Skin epidermis (tissue), 12 donors: ENCODE data around the gene WSB2.
A peak's percentile ranks its signal among the peaks of the same experiment; 100 is the strongest.

Source experiments
- H3K27ac ChIP-seq, 21 experiments: fragments of 200-600 bp; sonication (generic) in 11 of 21; one replicate each; pipeline ENCODE4 v1.5.0; 2020; ENCODE audit warnings: mild to moderate bottlenecking in 3 of 21, inconsistent platforms in 2 of 21, moderate library complexity in 2 of 21
- H3K4me3 ChIP-seq, 7 experiments: fragments of 200-600 bp; sonication (generic) in 2 of 7; one replicate each; pipeline ENCODE4 v1.5.0; 2020; ENCODE audit warnings: inconsistent platforms in 2 of 7, mild to moderate bottlenecking in 2 of 7, moderate library complexity in 1 of 7

Gene WSB2

DNA sequence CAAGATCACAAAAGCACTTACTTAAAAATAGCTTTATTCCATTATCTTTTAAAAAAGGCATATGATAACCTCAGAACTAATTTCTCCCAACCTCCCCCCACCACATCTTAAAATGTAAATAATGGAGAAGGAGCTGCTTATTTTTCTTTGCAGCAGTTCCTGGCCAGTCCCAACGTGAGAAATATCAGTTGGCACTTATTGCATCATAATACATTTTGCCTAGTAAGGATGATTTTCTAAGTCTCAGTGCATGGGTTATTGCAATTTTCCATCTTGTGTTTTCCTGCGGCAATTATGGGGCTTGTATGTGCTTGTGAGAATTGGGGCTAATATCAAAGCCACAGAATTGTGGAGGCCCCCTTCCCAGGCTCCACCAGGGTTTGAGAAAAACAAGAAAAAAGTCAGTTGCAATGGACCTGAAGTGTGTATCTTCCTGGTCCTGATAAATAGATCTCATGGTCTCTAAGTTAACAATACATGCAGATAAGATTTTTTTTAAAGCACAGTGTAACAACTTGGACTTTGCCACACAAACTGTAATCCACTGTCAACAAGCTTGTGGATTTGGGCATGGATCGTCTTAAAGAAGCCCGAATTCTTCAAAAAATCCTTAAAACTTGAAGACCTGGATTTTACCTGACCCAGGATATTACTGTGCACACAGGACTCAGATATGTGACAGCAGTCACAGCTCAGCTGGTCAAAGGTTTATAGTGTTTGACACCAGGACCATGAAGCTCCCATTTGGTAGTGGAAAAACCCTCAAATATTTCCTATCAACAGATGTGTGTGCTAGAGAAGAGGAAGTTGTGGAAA, 2.8 kb upstream of the WSB2 start:
- Histone ChIP-seq H3K27ac (peak overlapping the region in 1 of 21 experiments; percentile 8), H3K4me3 (no peak overlapping the region)

DNA sequence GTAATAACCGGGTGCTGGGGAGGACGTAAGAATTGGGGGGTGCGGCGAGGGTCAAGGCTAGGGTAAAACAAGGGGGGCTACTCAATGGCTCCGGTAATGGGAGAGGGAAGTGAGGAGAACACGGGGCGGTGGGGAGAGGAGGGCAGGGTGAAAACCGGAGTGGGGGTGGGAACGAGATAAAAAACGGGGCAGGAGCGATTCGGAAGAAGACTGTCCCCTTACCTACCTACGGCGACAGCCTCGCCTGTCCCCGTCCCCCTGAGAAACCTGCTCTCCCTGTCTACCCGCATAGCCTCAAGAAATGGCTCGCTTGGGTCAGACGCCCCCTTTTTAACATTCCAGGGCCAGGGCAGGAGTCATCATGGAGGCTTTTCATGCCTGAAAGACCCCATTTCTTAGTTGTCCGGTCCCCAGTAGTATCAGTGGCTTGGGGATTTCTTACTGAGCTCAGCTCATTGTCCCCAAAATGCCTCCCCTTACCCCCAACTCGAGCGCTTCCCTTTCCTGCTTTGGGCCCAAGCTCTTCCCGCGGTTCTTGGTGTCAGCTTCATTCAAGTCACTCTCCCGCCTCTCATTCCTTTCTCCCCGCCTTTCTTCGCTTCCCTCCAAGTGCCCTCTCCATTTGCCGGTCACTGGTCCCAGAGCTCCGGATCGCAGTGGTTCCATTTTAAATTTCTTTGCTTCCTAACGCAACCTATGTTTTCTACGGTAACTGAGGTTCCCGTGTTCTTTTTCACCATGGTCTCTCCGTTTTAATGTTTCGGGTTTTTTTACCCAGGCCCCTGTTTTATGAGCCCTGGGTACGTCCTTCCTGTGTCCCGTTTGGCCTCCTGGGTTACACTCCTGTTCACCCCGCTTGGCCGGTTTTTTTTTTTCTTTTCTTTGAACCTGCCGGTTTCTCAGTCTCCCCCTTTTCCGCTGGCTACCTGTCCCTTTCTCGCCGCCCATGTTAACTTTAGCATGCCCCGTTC, 1.2 kb upstream of the WSB2 start:
- Histone ChIP-seq H3K4me3 (peak overlapping the region; percentile 67 to 97 (median 71)), H3K27ac (peak overlapping the region; percentile 87 to 99 (median 95))

DNA sequence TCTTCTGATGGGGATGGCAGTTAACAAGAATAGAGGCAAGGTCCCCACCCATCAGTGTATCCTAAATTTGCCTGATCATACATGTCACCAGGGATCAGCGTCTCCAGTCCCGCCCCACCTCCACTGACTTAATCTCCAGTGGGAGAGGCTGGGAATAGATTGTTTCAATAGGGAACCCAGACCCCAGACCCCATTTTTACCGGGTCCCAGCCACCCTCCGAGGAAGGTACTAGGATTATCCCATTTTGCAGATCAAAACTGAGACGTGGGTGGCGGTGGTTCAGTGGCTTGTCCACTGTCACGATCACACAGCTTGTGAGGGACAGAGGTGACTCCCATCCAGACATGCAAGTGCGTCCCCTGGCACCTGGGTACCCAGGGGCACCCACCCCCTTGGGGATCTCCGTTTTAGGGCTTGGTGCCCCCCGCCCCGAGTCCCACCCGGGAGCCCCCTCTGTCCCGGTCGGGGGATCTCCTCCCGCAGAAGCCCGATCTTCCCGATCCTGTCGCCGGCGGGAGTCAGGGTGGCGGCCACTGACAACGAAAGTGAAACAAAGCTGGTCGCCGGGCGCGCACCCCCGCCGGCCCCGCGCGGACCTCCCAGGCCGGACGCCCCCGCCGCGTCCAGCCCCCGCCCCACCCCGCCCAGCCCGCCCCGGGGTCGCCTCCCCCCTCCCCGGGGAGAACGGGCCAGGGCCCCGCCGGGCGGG, 523 bp downstream of the WSB2 start:
- Histone ChIP-seq H3K4me3 (peak overlapping the region; percentile 64 to 97 (median 71)), H3K27ac (peak overlapping the region; percentile 87 to 99 (median 95))

DNA sequence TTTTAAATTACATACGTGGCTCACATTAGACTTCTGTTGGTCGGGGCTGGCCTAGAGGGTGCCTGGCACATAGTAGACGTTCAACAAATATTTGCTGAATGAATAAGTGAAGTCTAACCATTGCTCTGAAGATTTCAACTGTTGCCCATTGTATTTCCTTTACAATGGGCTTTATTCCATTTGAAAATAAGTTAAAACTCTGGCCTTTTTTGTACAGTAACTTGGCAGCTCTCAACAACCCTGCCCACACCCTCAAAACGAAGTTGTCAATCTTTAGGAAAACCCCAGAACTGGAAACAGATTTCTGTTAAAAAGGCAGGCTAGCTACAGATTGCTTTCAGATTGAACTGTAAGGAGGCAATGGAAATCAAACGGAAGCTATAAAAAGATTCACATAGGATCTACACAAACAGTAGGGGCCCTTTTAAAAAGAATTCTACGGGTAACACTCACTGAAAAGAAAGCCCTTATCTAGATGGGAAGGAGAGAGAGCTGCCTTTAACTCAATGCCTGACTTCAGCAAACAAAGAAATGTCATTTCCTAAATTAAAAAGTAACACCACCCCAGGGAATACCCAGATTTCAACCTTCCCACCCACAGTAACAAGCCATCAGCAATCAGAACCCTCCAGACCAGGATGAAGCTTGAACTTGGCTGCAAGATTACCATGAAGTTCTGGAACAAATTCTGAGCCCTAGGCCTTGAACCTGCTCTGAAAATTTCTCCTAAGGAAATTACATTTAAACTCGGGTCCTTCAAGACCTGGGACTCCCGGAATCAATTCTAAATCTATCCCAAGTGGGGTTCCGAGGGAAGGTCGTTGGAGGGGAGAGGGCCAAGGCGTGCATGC, 1.4 kb downstream of the WSB2 start:
- Histone ChIP-seq H3K4me3 (peak overlapping the region; percentile 64 to 97 (median 71)), H3K27ac (peak overlapping the region in 18 of 21 experiments; percentile 67 to 99 (median 96))

DNA sequence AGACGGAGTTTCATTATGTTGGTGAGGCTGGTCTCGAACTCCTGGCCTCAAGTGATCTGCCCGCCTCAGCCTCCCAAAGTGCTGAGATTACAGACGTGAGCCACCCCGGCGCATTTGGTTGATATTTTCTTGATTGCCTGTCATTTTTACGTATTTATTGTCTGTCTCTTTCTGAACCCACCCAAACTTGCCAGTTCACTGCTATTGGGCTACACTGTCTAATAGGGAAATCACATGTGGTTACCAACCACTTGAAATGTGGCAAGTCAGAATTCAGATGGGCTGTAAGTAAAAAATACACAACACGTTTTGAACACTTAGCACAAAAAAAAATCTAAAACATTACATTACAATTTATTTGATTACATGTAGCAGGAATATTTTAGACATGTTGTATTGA, 2.1 kb downstream of the WSB2 start:
- H3K27ac ChIP-seq: peak overlapping the region in 8 of 21 experiments; percentile 91 to 99 (median 98)
- H3K4me3 ChIP-seq: no peak overlapping the region

DNA sequence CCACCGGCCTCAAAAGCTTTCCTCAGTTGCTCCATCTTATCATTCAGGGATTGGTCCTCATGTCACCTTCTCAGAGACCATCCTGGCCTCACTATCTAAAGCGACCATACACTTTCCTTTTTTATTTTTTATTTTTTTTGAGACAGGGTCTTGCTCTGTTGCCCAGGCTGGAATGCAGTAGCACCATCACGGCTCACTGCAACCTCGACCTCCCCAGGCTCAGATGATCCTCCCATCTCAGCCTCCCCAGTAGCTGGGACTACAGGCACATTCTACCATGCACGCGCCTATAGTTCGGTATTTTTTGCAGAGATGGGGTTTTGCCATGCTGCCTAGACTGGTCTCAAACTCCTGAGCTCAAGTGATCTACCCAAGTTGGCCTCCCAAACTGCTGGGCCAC, 2.8 kb downstream of the WSB2 start:
- Histone ChIP-seq H3K27ac (peak overlapping the region in 1 of 21 experiments; percentile 11), H3K4me3 (no peak overlapping the region)

DNA sequence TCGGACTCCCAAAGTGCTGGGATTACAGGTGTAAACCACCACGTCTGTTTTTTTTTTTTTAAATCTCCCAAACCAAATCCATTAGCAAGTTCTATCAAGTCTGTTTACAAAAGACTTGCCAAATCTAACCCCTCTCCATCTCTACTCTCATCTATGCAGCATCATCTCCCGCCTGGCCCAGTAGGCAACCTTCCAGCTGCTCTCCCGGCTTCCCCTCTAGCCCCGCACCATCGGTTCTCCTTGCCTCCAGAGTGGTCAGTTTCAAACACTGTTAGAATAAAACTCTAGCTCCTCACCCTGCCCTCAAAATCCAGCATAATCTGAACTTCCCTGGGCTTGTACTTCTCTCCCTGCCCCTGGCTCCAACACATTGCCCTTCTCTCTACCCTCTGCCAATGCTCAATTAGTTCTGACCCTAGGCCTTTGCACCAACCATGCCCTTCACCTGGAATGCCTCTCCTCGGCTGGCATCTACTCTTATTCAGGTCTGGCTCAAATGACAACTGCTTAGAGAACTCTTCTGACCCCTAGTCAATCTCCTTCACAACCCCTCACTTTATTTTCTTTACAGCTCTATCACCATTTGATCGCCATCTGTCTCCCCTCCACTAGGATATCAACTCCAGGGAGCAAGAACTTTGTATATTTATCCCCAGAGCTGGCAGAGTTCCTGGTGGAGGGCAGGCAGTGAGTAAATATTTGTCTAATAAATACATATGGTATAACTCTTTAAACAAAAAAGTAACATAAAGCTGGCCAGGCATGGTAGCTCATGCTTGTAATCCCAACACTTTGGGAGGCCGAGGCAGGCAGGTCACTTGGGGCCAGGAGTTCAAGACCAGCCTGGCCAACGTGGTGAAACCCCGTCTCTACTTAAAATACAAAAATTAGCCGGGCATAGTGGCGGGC, 4.9 kb downstream of the WSB2 start:
- no peak overlapping the region for H3K4me3 ChIP-seq

DNA sequence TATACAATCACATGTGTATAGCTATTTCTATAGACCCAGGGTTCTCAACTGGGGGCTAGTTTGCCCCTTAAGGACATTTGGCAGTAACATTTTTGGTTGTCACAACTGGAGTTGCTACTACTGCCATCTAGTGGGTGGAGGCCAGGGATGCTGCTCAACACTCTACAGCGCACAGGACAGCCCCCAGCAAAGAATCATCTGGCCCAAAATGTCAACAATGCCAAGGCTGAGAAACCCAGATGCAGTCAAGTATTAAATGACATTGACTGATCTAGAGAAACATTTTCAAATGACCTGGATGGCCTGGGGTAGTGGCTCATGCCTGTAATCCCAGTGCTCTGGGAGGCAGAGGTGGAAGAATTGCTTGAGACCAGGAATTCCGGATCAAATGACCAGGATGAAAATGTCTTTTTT, 5.8 kb downstream of the WSB2 start:
- Histone ChIP-seq H3K4me3 (no peak overlapping the region), H3K27ac (peak overlapping the region in 1 of 21 experiments; percentile 16)

More for the DNA sequence above, 4.9 kb downstream of the WSB2 start:
- H3K27ac ChIP-seq: no peak overlapping the region

DNA sequence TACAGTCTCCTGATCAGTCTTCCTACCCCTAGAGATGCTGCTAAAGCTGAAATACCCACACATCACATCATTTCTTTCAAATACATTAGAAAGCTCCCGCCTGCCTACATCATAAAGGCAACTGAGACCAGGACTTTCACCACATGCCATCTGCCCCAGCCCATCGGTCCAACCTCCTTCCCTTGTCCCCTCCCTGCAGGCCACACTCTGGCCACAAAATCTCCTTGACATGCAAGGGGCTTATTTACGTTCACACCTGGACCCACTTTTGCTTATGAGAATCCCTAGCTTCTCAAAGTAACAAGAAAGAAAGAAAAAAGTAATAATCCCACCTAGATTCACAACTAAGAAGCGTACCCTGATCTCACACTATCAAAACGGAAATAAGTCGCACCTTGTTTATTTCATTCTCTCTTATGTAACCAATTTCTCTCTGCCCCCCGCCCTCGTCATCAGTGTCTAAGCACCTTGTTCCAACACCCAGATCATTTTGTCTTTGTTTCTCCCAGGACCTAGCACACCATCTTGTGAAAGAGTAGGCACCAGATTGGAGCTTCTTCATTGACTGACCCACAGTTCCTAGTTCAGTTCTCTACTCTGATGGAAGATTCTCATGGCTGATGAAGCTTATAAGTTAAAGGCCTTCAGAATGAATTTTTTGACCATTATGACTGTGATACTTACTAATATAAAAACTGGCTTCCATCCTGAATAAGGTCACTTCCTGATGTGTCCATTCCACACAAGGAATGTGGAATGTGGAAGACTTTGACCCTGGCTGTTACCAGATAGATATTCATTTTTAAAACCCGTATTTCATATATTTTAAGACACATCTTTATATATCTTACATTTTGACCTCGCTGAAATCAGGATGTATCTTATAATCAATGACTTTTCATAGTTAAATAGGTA, 7.7 kb downstream of the WSB2 start:
- peak overlapping the region in 8 of 21 experiments; percentile 13 to 80 (median 46) for H3K27ac ChIP-seq

DNA sequence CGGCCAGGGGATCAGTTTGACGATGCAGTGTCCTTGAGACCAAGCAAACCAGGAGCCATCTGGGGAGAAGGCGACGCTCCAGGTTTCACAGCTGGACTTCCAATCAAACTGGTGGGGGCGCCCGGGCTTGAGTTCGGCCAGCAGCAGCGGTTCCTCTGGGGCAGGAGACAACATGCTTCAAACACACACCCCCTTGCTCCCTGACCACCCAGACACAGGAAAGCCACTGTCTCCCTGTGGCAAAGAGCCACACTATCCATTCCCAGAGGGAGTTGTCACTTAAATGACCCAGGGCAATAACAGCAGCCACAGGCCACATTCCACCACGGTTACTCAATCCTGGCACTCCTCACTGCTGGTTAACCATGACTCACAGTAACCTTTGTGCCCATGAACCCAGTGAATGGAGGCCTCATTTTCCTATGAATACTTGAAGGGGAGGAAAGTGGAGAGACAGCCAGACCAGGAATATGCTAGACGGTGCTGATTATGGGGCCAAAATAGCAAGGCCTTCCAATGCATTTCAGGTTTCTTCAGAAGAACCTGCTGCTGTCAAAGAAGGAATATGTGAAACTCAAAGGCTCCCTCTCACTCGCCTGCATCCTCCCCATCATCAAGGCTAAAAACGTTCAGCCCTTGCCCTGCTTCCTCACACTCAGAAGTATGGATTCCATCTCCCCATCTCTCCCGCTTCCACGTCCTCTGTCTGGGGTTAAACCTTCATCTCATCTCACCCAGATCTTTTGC, 8.5 kb downstream of the WSB2 start:
- Histone ChIP-seq H3K27ac (peak overlapping the region in 11 of 21 experiments; percentile 13 to 80 (median 40)), H3K4me3 (no peak overlapping the region)

More for the DNA sequence above, 7.7 kb downstream of the WSB2 start:
- no peak overlapping the region for H3K4me3 ChIP-seq

DNA sequence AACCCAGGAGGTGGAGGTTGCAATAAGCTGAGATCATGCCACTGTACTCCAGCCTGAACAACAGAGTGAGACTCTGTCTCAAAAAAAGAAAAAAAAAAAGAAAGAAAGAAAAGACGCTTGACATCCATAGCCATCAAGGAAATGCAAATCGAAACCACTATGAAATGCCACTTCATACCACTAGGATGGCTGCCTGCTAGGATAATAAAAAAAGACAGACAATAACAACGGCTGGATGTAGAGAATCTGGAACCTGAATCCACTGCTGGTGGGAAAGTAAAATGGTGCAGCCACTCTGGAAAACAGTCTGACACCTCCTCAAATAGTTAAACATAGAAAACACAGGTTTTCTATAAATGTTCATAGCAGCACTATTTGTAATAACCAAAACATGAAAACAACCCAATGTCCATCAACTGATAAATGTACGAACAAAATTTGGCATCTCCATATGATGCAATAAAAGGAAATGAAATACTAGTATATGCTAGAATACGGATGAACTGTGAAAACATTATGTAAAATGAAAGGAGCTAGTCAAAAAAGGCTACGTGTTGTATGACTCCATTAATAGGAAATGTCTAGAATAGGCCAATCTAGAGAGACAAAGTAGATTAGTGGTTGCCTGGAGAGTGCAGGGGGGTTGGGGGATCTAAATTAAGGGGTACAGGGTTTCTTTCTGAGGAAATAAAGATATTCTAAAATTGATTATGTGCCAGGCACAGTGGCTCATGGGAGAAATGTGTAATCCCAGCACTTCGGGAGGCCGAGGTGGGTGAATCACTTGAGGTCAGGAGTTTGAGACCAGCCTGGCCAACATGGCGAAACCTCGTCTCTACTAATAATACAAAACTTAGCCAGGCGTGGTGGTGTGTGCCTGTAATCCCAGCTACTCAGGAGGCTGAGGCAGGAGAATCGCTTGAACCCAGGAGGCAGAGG, 9.7 kb downstream of the WSB2 start:
- Histone ChIP-seq H3K4me3 (no peak overlapping the region), H3K27ac (peak overlapping the region in 1 of 21 experiments; percentile 2)

DNA sequence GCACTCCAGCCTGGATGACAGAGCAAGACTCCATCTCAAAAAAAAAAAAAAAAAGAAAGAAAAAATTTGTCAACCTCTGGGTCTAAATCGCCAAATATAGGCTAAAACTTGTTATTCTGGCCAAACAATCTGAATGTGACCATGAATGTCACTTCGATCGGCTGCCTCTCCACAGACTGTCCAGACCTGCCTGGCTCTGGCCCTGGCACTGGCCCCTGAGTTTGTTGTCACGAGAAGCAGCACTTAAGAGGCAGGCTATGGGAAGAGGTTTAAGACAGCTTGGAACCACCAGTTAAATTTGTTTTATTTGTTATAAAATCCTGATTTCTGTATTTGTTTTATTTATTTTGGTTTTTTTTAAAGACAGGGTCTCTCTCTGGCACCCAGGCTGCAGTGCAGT, 14.5 kb downstream of the WSB2 start:
- Histone ChIP-seq H3K4me3 (no peak overlapping the region), H3K27ac (no peak overlapping the region)

DNA sequence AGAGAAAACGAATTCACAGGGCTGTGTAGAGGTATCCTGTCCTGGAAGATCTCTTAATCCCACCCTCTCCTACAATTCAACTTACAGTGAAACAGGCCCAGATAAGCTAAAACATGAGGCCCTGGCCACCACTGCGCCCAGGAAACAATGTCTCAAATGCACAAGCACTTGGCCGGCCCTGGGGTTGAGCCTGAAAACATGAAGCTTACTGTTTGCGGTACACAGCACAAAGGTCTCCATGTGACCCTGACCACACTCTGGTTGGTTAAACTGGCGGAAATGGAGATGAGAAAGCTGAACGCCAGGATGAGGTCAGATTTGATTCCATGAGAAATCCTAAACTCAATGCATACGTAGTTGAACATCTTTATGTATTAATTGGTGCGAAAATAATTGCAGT, 16.4 kb downstream of the WSB2 start:
- Histone ChIP-seq H3K4me3 (no peak overlapping the region), H3K27ac (no peak overlapping the region)

DNA sequence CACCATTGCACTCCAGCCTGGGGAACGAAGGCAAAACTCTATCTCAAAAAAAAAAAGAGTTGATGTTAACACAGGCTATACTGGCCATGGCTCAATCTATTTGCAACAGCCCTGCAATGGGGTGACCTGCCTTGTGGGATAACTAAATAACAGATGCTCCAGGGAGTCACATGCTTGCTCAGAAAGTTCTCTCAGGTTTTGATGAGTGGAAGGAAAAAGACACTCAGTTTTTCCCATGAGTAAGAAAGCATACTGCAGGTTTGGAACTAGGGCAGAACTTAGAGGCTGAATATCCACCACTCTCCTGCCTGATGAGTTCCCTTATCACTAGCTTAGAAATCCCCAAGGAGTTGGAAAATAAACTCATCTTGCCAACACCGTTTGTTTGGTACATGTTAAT, 16.9 kb downstream of the WSB2 start:
- H3K27ac ChIP-seq: no peak overlapping the region
- no peak overlapping the region for H3K4me3 ChIP-seq

DNA sequence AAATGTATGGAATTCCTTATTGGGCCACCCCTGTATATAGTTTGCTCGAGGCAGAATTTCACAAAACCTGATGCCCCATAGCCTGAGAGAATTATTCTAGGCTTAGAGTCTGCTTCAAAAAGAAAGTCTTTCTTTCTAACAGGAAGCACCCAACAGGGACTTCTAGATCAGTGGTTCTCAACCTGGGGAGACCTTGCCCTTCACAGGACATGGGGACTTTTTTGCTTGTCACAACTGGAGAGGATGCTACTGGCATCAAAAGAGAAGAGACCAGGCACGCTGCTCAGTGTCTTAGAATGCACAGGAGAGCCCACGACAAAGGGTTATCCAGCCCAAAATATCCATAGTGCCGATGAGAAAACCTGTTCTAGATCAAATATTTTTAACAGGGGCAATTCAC, 18.9 kb downstream of the WSB2 start:
- H3K4me3 ChIP-seq: no peak overlapping the region

More for the DNA sequence above, 18.9 kb downstream of the WSB2 start:
- H3K27ac ChIP-seq: no peak overlapping the region
